Muscle of back (tissue), 11 donors: ENCODE data around the gene C18orf32. TPM values are rescaled to one million over a fixed set of nuclear protein-coding genes. Genes with fewer than 3 reads are reported as not detected.

Experiments
- DNase-seq, 3 donors: peaks; one replicate each; pipeline versions ENCODE4 v3.0.0 to v3.0.0-alpha.2; 2013
- polyA plus RNA-seq, 10 donors: library from polyadenylated mRNA; unstranded; fragments of 120-200 nt; gene quantifications; one replicate each; pipeline ENCODE4 v1.2.1, GENCODE V29; 2013; ENCODE audit not compliant: insufficient read length in 10 of 10

C18orf32 gene
- polyA plus RNA-seq, 10 donors, result 8.6 to 14.8 (median 12.7) TPM

DNA sequence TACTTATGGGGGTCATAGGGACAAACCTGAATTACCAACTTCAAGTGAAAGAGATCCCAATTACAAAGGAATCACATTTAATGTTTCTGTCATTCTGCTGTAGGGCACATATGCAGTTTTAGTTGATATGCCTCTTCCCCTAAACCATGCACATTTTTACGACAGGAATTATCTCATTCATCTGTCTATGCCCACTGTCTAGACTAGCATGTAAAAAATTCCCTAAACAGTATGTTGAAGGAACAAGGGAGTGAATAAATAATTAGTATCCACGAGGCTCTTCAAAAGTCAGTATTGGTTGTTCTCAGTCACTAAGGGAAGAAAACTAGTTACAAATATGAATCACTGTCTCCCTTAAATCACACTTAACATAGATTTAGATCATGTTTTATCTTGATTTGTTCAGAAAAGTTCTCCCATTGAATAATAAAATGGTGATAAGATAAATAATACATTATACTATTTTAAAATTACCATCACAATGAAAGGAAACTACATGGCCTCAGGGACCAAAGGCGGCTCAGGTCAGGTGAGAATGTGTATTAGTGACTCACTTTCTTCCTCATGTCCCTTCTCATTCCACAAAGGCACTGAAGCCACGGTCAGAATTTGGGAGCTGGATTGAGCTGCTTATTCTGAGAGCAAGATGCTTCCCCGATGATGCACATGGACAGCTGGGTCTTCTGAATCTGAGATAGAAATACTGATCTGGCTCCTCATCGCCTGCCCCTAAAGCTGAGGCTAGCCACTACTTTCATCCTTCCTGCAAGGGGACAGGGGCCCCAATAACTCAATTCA is 55.7 kb downstream of the C18orf32 start:
- no peak for DNase-seq

Other genes starting within 250 kb of the C18orf32 start
- gene DYM, start 26.6 kb downstream of the C18orf32 start, polyA plus RNA-seq, result 10 to 100 TPM; 43.2 to 87.2 (median 54.6) TPM
- gene RPL17, start 5.2 kb upstream of the C18orf32 start, polyA plus RNA-seq, result 1,000 to 10,000 TPM; 1,956 to 3,049 (median 2,575) TPM
- gene LIPG, start 74.8 kb upstream of the C18orf32 start, polyA plus RNA-seq, result 10 to 100 TPM in 1 of 10 donors, 1 to 10 TPM in 9; 3.3 to 11.5 (median 5.2) TPM